Parathyroid adenoma (tissue), 2 donors: ENCODE results near the gene TMEM164.

ENCODE experiments used
- H2AFZ ChIP-seq: fragments of 300-600 bp; sonication (generic); one replicate; pipeline ENCODE4 v1.7.0; 2017; ENCODE audit warnings: antibody characterized with exemption, mild to moderate bottlenecking
- H3K27ac ChIP-seq: fragments of 300-600 bp; sonication (generic); one replicate; pipeline ENCODE4 v1.7.0; 2017
- H3K27me3 ChIP-seq: fragments of 300-600 bp; sonication (generic); one replicate; pipeline ENCODE4 v1.7.0; 2017; ENCODE audit warnings: low read length; ENCODE audit not compliant: control insufficient read depth, insufficient read depth
- H3K36me3 ChIP-seq: fragments of 300-600 bp; sonication (generic); one replicate; pipeline ENCODE4 v1.7.0; 2017; ENCODE audit warnings: low read length; ENCODE audit not compliant: control insufficient read depth, insufficient read depth
- H3K4me1 ChIP-seq: fragments of 300-600 bp; sonication (generic); one replicate; pipeline ENCODE4 v1.7.0; 2017; ENCODE audit warnings: control low read depth
- H3K4me2 ChIP-seq: fragments of 300-600 bp; sonication (generic); one replicate; pipeline ENCODE4 v1.7.0; 2017; ENCODE audit warnings: low read length
- H3K4me3 ChIP-seq: fragments of 300-600 bp; sonication (generic); one replicate; pipeline ENCODE4 v1.7.0; 2017; ENCODE audit warnings: low read depth, low read length
- H3K79me2 ChIP-seq: fragments of 300-600 bp; sonication (generic); one replicate; pipeline ENCODE4 v1.7.0; 2017; ENCODE audit warnings: control low read depth
- H3K9ac ChIP-seq: fragments of 300-600 bp; sonication (generic); one replicate; pipeline ENCODE4 v1.7.0; 2017; ENCODE audit warnings: mild to moderate bottlenecking
- H3K9me3 ChIP-seq: fragments of 300-600 bp; sonication (generic); one replicate; pipeline ENCODE4 v1.7.0; 2017; ENCODE audit warnings: low read length; ENCODE audit not compliant: control insufficient read depth
- CTCF ChIP-seq: fragments of 300-600 bp; sonication (generic); IDR thresholded peaks from one replicate; pipeline ENCODE4 v1.7.0; 2017; ENCODE audit warnings: antibody characterized with exemption, mild to moderate bottlenecking
- donor health status: primary hyperparathyroidism.

Gene TMEM164

GRCh38 chrX:110143454-110144210 lies 140.7 kb downstream of the TMEM164 start:
- Histone ChIP-seq H3K4me3 (no peak overlapping the region), H3K36me3 (no peaks in the 10 kb centered on the region), H3K79me2 (no peaks in the 10 kb centered on the region), H3K27ac (no peak overlapping the region), H3K9ac (no peak overlapping the region), H3K4me2 (no peak overlapping the region), H3K4me1 (peaks cover 4% of the 10 kb centered on the region), H2AFZ (no peak overlapping the region), H3K9me3 (no peaks in the 10 kb centered on the region), H3K27me3 (no peaks in the 10 kb centered on the region)
- TF ChIP-seq CTCF, result no peak

- H3K4me3 ChIP-seq, result no peak overlapping the region
- H3K79me2 ChIP-seq, result no peaks in the 10 kb centered on the region
- no peak overlapping the region for H3K4me2 ChIP-seq
- H3K9ac ChIP-seq, result no peak overlapping the region
- peaks cover 4% of the 10 kb centered on the region for H3K4me1 ChIP-seq
- no peaks in the 10 kb centered on the region for H3K27me3 ChIP-seq
- no peak for TF ChIP-seq CTCF
- no peak overlapping the region for H2AFZ ChIP-seq
- H3K27ac ChIP-seq, result no peak overlapping the region
- H3K36me3 ChIP-seq, result no peaks in the 10 kb centered on the region
- H3K9me3 ChIP-seq, result no peaks in the 10 kb centered on the region
Measured at GRCh38 chrX:110145311-110145710, 142.4 kb downstream of the TMEM164 start.

GRCh38 chrX:110145854-110146253 lies 142.9 kb downstream of the TMEM164 start:
- Histone ChIP-seq H2AFZ (peak overlapping the region; percentile 33), H3K9me3 (no peaks in the 10 kb centered on the region), H3K27ac (no peak overlapping the region), H3K79me2 (no peaks in the 10 kb centered on the region), H3K9ac (no peak overlapping the region), H3K4me2 (no peak overlapping the region), H3K27me3 (no peaks in the 10 kb centered on the region), H3K4me1 (peaks cover 4% of the 10 kb centered on the region), H3K4me3 (no peak overlapping the region), H3K36me3 (no peaks in the 10 kb centered on the region)
- TF ChIP-seq CTCF, result peak; percentile 52

- H3K27ac ChIP-seq, result no peak overlapping the region
- no peaks in the 10 kb centered on the region for H3K9me3 ChIP-seq
- H3K4me2 ChIP-seq, result no peak overlapping the region
- H3K9ac ChIP-seq, result no peak overlapping the region
- peak; percentile 57 for TF ChIP-seq CTCF
- H2AFZ ChIP-seq, result peak overlapping the region; percentile 33
- H3K4me3 ChIP-seq, result no peak overlapping the region
- H3K79me2 ChIP-seq, result no peaks in the 10 kb centered on the region
- H3K4me1 ChIP-seq, result peaks cover 4% of the 10 kb centered on the region
- H3K36me3 ChIP-seq, result no peaks in the 10 kb centered on the region
- no peaks in the 10 kb centered on the region for H3K27me3 ChIP-seq
Measured at GRCh38 chrX:110146521-110146920, 143.6 kb downstream of the TMEM164 start.

GRCh38 chrX:110153244-110153643 lies 150.3 kb downstream of the TMEM164 start:
- Histone ChIP-seq H3K4me2 (no peak overlapping the region), H3K27ac (no peak overlapping the region), H3K9ac (no peak overlapping the region), H3K4me3 (no peak overlapping the region), H3K36me3 (no peaks in the 10 kb centered on the region), H3K79me2 (no peaks in the 10 kb centered on the region), H3K9me3 (no peaks in the 10 kb centered on the region), H3K27me3 (no peaks in the 10 kb centered on the region), H3K4me1 (no peaks in the 10 kb centered on the region), H2AFZ (no peak overlapping the region)
- no peak for TF ChIP-seq CTCF
